PFSK-1 (cell line): ENCODE results near the gene OPN1SW.

Source experiments
- FOXP2 ChIP-seq: optimal IDR thresholded peaks from 2 replicates; pipeline ENCODE3; 2011; ENCODE audit warnings: borderline replicate concordance, control low read depth, inconsistent platforms; ENCODE audit not compliant: insufficient read depth; ENCODE audit errors: extremely low read length, extremely low read depth
- POLR2AphosphoS5 ChIP-seq: IDR thresholded peaks from 2 replicates; pipeline ENCODE4 v1.6.1; 2012; ENCODE audit warnings: low read depth, mild to moderate bottlenecking, control low read depth, low read length, moderate library complexity
- REST ChIP-seq, 2 experiments: IDR thresholded peaks; 2 replicates each; pipeline versions ENCODE4 v1.6.1 to v1.8.0; 2011 to 2012; ENCODE audit warnings: low read depth in 2 of 2, low read length in 2 of 2, control low read depth in 1 of 2, inconsistent platforms in 1 of 2, mild to moderate bottlenecking in 1 of 2, moderate library complexity in 1 of 2; ENCODE audit not compliant: insufficient read depth in 1 of 2
- SIN3A ChIP-seq: IDR thresholded peaks from 2 replicates; pipeline ENCODE4 v1.6.1; 2012; ENCODE audit warnings: mild to moderate bottlenecking, low read length, moderate library complexity, borderline replicate concordance; ENCODE audit not compliant: insufficient read depth
- TAF1 ChIP-seq: IDR thresholded peaks from 2 replicates; pipeline ENCODE4 v1.6.1; 2012; ENCODE audit warnings: low read length, control low read depth, borderline replicate concordance; ENCODE audit not compliant: insufficient read depth

- TF ChIP-seq SIN3A (no peak), REST (IDR thresholded peaks at IDR 0.05; ENCODE audit: insufficient read depth in 1 of 2, low read depth in 2 of 2, low read length in 2 of 2) (no peak), POLR2AphosphoS5 (no peak), TAF1 (no peak), FOXP2 (no peak)
Observed at GRCh38 chr7:128731184-128731583, 44.4 kb downstream of the OPN1SW start.
